Measurements from ENCODE around the gene PSG2. TPM values are rescaled to one million over a fixed set of nuclear protein-coding genes. Genes with fewer than 3 reads are reported as not detected.
"Not testable (repeated sequence)": the region's sequence is repeated elsewhere in the genome, so short reads cannot be mapped to it uniquely, and the experiment has no call there.

The PSG2 gene
- not detected for total RNA-seq

DNA sequence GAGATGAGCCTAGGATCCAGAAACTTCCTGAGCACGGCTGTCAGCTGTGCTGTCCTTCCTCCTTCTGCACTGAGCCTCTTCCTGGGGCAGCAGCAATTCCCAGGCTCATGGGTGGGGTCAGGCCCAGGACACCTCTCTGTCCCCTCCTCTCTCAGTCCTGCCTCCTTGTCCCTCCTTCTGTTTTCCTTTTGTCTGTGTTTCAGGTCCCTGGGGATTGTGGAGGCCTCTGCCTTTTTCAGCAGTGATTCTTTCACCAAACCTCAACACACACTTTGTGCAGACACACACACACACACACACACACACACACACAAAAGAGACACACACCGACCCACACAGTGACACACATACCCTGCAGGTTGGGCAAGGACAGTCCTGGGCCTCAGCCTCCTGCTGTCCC is at the start of gene PSG2:
Gene PSG2, minus strand, starts transcription at position 101 of the 400 bp plus-strand sequence. CDS start 132 bp downstream, outside the sequence.
- DNase-seq = not testable (repeated sequence)

GRCh38 chr19:43131281-43131842 is 48.9 kb upstream of the PSG2 start:
- peak; percentile 1 for DNase-seq

DNA sequence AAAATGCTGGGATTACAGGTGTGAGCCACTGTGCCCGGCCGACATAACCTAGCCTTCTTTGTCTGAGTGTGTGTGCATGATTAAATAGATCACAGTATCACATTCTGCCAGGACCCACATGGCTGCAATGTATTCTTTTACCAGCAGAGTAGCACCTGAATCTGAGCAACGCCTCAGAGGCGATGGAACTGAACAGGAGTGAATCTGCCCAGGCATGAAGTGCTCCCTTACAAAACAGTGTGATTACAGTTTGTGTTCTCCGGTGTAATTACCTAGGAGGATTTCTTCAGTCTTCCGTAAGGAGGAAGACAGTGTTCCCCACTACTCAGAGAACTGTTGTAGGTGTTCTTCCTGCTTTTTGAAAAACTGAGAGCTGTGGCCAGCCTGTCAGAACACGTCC is 46.7 kb upstream of the PSG2 start:
- not testable (repeated sequence) for DNase-seq

DNA sequence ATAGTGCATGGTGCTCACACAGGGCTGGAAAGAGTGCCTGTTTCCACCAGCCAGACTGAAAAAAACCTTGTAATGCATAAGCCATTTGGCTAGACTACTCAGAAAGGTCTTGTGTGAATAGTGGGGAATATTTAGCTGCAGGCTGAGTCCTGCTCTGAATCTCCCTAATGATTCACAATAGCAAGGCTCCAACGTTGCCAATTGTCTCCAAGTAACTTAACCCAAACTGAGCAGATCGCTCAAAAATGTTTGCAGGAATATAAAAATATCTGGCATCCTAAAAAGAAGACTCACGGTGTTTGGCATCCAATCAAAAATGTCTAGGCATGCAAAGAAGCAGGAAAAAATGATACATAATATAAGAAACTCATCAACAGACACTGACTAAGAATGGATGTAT is 44.8 kb upstream of the PSG2 start:
- not testable (repeated sequence) for DNase-seq

GRCh38 chr19:43126720-43127119 is 44.2 kb upstream of the PSG2 start:
- DNase-seq = no peak

- no peak for DNase-seq
These were observed 41.9 kb upstream of the PSG2 start for GRCh38 chr19:43124360-43124759.

GRCh38 chr19:43120433-43121026 is 38.0 kb upstream of the PSG2 start:
- not testable (repeated sequence) for DNase-seq

GRCh38 chr19:43119526-43119925 is 37.0 kb upstream of the PSG2 start:
- DNase-seq = not testable (repeated sequence)

- DNase-seq = not testable (repeated sequence)
These were observed 33.9 kb upstream of the PSG2 start for GRCh38 chr19:43116421-43116820.

DNA sequence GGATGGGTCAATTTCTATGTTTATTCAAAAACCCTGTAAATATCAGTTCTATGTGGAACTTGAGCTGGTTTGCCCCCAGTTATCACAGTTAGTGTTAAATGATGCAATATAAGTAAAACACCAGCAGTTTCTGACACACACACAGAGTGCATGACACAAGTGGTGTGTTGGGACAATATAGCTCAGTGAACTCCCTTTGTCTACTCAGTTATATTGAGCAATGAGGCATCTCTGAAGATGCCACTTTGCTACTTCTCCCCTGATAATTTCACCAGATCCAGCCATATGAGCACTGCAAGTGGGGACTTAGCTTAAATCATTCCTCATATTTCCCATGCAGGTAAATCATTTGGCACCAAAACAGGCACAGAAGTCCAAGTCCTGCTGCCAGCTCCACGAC is 33.0 kb upstream of the PSG2 start:
- not testable (repeated sequence) for DNase-seq

DNA sequence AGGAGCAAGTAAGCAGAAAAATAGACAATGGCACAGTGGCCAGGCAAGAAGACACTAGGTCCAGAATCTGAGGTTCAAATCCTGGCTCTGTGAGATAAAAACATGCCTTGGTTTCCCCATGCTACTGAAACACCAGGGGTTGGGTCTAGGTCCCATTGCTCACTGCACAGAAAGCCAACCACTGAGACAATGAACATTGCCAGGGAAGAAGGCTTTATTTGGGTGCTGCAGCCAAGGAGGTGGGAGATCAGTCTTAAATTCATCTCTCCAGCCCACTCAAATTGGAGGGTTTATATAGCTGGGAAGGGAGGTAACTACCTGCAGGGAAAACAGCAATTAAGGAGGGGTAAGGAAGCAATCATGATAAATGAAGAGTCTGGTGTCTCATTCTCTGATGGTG is 32.6 kb upstream of the PSG2 start:
- DNase-seq = not testable (repeated sequence)

- DNase-seq = not testable (repeated sequence)
These were observed 32.1 kb upstream of the PSG2 start for GRCh38 chr19:43114626-43115025.

DNA sequence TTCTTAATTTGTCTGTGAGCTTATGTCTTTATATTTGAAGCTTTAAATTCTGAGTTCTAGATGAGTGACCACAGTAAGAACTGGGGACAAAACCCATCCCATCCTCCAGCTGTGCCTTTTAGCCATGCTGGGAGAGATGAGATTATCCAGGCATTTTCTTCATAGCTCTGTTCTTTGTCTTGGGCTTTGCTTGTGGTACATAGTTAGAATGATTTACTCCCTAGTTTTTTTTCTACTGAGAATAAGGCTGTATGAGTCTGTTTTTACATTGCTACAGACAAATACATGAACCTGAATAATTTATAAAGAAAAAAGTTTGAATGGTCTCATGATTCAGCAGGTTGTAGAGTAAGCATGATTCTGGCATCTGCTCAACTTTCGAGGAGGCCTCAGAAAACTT is 24.9 kb upstream of the PSG2 start:
- DNase-seq = not testable (repeated sequence)

DNA sequence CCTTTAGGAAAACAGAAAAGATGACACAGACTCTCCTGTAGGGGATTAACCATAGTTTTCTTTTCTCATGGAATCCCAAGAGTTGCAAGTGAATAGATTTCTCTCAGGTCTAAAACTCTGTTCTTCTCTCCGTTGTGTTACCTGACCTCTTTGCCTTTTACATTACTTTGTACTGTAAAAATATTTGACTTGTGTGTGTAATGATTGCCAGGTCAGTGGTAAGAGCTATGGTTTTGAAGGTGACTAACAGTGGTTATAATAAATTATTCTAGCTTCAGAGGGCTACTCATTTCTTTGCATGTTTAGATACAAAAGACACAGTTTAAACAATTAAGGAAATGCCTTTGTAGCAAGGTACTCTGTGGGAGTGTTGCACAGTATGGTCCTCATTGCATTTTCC is 23.0 kb upstream of the PSG2 start:
- no peak for DNase-seq

DNA sequence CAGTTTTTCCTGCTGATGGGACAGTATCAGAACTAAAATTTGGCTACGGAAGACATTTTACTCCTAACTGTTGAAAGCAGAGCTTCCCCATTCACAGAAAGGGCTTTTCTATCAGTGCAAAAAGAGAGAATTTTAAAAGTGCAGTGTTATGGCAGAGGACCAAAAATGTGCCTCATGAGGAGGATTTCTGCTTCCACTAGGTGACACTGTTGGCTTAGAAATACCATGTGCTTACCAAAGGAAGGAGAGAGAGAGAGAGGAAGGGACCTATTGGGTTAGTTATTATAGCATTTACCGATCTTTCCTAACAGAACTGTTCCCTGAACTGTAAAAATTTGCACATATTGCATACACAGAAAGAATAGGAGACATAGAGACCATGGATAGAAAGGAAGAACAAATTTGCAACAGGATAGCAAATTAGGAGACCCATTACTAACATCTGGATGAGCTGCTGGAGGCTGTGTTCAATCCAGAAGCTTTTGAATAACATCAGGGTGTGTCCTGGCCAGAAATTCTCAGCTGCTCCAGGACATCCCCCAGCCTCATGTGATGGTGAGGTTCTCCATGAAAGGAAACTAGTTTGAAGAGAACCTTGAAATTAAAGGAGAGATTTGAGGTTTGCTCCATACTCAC is 21.8 kb upstream of the PSG2 start:
- DNase-seq = peak; percentile 5

GRCh38 chr19:43101950-43102349 is 19.4 kb upstream of the PSG2 start:
- DNase-seq = no peak

DNA sequence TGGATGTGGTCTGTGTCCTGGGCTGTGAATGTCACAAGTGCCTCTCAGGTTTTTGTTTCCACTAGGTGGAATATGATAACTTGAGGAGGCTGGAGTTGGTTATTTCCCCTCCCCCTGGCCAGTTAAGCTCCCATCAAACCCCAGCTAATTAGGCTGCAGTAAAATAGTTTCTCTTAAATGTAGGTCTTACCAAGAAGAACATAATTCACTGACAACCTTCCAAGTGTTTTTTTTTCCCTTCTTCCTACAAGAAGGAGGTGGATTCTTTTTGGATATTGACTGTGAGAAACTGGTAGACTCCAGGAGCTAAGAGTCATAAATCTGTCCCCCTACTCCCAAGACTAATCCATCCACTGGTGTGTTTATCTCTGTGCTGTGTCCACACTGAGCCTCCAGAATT is 15.9 kb upstream of the PSG2 start:
- not testable (repeated sequence) for DNase-seq

DNA sequence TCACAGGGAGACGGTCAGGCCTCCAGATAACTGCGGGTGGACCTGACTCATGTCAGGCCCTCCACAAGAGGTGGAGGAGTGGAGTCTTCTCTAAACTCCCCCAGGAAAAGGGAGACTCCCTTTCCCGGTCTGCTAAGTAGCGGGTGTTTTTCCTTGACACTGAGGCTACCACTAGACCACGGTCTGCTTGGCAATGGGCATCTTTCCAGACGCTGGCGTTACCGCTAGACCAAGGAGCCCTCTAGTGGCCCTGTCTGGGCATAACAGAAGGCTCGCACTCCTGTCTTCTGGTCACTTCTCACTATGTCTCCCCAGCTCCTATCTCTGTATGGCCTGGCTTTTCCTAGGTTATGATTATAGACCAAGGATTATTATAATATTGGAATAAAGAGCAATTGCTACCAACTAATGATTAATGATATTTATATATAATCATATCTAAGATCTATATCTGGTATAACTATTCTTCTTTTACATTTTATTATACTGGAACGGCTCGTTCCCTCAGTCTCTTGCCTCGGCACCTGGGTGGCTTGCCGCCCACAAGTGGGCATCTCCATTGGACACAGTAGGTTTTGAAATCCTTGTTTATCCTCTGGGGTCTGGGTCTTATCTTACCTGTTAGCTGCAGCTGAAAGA is 5.3 kb upstream of the PSG2 start:
- DNase-seq = peak; percentile 35

- DNase-seq = not testable (repeated sequence)
These were observed 3.5 kb upstream of the PSG2 start for GRCh38 chr19:43085796-43086530.

GRCh38 chr19:43084196-43084832 is 1.8 kb upstream of the PSG2 start:
- DNase-seq = not testable (repeated sequence)

DNA sequence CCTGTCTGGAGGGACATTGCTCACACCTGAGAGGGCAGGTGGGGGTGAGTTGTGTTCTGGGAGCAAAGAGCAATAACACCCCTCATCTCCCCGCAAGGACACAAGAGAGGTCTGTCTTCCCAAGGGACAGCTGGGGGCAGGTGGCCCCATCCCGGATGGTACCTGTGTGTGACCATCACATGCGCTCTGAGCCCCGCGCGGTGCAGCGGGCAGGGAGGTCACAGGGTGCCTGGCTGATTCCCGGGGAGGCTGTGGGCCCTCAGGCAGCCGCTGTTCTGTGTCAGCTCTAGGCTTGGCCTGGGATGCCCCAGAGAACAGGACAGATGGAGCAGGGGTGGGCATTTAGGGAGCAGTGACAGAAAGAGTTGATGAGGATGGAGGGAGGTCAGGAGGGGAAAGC is 1.2 kb upstream of the PSG2 start:
- DNase-seq = not testable (repeated sequence)

GRCh38 chr19:43078311-43078710 is 4.2 kb downstream of the PSG2 start:
- no peak for DNase-seq

Measured in tongue (tissue), 2 donors.